ENCODE data around the gene C18orf63.
"Not testable (repeated sequence)": the region's sequence is repeated elsewhere in the genome, so short reads cannot be mapped to it uniquely, and the experiment has no call there.

The C18orf63 gene

DNA sequence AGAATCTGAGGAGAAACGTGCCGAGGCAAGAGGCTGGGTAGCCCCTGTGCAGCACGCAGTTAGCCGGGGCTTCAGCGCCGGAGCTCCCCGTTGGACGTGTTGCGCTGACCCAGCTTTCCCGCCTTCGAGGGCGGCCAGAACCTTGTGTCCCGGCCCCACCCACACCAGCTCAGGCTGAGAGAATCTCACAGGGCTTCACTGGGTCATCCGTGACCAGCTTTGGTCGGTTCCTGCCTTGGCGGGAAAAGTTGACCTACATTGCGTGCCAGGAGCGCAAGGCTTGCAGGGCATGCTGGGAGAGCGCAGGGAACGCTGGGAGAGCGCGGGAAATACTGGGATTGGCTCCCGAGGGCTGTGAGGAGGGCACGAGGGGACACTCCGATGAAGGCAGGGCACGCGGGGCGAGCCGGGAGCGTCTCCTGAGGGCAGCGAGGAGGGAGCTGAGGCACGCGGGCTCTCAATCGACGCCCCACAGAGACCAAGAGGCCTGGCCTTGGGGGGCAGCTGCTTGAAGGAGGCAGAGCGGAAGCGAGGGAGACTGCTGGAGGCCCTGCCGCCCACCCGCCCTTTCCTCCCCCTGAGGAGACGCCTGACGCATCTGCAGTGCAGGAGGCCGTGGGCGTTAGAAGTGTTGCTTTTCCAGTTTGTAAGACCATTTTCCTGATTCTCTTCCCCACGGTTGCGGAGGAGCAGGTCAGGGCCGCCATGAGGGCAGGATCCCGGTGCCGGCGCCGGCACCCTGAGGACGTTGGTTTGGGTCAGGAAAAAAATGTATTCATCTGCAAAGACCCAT lies at the start of gene C18orf63:
C18orf63 (plus strand) TSS at position 376 of the 793 bp plus-strand sequence. CDS start 2,027 bp downstream, outside the sequence.
- DNase-seq (ENCODE audit: low read depth): no peak

DNA sequence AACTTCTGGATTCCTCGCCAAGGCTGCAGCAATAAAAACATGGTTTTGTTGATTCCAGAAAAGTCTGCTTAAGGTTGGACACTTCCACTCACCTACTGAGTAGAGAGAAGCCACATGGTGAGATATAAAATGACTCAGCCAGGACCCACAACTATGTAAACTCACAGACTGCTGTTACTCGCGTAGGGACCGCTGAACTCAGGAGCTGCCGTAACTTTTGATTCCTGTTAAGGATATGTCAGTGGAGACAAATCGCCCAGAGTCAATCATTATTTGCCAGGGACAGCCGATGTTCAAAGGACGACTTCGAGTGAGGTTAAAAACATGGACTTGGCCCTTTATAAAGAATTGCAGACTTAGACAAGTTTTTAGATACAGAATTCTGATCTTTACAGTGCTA lies 49.5 kb upstream of the C18orf63 start:
- DNase-seq (ENCODE audit: low read depth): no peak

DNA sequence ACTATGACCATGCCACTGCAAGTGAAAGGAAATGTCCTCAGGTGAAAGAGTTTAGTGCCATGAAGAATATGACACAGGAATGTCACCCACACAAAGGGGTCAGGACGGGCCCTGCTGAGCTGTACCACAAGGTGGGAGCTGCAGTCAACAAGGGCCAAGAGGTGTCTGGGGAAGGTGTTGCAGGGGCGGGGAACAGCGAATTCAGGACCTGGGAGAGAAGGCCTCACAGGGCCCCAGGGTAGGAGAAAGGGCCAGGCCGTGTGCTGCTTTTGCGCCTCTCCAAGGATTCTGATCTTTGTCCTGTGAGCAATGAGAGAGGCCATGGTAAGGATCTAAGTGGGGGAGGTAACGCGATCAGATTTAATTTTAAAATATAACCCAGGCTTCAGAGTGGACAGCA lies 47.5 kb upstream of the C18orf63 start:
- DNase-seq (ENCODE audit: low read depth): no peak

- DNase-seq (ENCODE audit: low read depth): no peak
Measured at GRCh38 chr18:74268933-74269620, 46.6 kb upstream of the C18orf63 start.

- no peak for DNase-seq (ENCODE audit: low read depth)
Measured at GRCh38 chr18:74271635-74272034, 44.0 kb upstream of the C18orf63 start.

DNA sequence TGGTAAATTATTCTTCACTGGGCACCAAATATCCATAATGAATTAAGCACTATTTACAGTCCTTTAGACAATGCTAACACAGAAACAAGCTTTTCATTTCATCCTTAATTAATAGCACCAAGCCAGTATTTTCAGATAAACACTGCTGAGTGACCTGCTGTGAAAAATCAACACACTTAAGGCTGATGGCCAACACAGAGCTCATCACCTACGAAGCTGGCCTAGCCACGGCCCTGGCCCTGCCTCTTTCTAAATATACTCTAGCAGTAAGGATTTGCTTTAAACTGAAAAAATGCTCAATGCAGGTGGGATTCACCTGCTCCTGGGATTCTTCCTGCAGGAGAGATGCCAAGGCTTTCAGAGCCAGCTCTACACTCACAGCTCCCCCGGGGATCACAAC lies 42.2 kb upstream of the C18orf63 start:
- DNase-seq (ENCODE audit: low read depth): no peak

- DNase-seq (ENCODE audit: low read depth): no peak
Measured at GRCh38 chr18:74274700-74275099, 40.9 kb upstream of the C18orf63 start.

- DNase-seq (ENCODE audit: low read depth): no peak
Measured at GRCh38 chr18:74275736-74276135, 39.9 kb upstream of the C18orf63 start.

- no peak for DNase-seq (ENCODE audit: low read depth)
Measured at GRCh38 chr18:74276609-74277008, 39.0 kb upstream of the C18orf63 start.

DNA sequence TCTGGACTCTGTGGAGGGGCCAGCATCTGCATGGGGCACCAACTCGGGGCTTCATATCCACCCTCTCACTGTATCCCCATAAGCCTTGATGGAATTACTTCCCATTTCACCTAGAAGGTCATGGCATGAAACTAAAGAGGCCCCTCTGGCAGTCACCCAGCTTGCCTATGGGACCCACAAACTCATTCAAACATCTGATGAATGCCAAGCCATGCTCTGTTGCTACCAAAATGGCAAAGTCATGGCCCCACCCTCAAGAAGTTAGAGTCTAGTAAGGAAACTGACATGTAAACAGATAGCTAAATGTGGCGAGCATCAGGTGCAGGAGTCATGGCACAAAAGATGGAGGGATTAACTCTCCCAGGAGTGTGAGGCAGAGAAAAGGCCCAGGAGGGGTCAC lies 38.3 kb upstream of the C18orf63 start:
- DNase-seq (ENCODE audit: low read depth): no peak

DNA sequence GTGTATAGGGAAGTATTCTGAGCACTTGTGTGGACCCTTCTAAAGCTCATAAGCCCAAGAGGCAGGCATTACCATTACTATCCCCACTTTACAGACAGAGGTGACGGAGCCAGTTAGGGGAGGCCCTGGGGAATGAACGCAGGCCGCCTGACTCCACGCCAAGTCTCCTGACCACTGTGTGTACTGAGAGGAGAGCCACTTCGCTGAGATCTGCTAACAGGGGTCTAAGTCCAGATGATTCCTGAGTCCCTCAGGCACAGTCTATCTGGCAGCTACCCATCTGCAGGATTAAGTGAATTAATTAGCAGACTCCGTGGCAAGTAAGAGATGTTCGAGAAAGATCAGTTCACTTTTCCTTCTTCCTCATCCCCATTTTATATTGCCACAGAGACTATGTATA lies 37.6 kb upstream of the C18orf63 start:
- DNase-seq (ENCODE audit: low read depth): no peak

- no peak for DNase-seq (ENCODE audit: low read depth)
Measured at GRCh38 chr18:74278983-74279382, 36.7 kb upstream of the C18orf63 start.

DNA sequence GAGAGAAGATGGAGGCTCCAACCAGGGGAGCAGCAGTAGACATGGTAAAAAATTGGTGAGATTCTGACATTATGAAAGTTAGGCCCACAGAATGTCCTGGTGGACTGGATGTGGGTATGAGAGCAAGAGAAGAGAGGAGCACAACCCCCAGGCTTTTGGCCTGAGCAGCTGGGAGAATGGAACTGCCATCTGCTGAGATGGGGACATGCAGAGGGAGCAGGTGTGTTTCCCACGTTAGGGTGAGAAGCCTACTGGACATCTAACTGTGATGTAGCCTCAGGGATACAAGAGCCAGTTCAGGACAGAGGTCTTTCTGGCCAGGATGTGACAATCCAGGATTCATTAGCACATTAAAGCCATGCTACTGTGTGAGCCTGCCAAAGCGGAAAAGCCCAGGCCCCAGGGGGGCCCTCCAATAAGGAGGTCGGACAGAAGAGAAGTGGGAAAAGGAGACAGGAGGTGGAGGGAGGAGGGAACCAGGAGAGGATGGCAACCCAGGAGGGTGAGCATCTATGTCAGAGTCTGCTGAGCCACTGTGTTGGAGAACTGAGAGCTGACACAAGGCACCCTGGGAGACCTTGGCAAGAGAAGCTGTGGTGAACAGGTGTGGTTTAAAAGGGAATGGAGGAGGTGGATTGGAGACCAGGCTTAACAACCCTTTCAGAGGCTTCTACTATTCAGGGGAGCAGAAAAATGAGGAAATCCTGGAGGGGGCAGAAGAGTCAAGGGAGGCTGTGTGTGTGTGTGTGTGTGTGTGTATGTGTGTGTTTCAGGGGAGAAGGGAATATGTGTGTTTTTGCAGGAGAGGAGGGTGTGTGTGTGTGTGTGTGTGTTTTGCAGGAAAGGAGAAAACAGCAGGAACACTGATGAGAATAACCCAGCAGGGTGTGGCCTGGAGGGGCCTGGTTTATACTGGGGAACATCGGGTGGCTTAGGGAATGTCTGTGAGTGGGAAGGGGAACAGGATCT lies 34.3 kb upstream of the C18orf63 start:
- no peak for DNase-seq (ENCODE audit: low read depth)

DNA sequence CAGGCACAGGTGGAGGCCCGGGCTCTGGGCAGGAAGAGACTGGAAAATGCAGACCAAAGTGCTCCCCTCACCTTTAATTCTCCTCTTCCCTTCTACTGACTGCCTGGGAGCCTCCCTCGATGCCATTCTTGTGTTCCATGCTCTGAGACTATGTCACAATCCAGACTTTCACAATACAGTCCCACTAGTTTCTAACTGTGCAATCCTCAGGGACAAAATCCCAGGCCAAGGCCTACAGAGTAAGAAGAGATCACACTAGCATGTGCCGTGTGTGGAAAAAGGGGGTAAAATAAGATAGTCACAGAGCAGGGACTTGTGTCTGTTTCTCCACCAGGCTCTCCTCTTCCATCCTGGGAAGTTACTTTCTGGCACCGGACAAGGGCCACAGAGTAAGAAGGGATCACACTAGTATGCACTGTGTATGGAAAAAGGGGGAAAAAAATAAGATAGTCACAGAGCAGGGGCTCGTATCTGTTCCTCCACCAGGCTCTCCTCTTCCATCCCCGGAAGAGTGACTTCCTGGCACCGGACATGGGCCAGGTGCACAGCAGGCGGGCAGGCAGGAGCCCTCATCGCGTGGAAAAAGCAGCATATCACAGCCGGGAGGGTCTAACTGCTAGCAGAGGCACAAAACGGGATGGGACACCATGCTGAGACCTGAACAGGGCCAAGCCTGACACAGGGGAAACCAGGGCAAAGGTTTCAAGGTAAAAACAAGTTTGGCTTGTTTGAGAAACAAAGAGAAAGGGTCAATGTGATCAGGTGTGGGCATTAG lies 33.5 kb upstream of the C18orf63 start:
- no peak for DNase-seq (ENCODE audit: low read depth)

DNA sequence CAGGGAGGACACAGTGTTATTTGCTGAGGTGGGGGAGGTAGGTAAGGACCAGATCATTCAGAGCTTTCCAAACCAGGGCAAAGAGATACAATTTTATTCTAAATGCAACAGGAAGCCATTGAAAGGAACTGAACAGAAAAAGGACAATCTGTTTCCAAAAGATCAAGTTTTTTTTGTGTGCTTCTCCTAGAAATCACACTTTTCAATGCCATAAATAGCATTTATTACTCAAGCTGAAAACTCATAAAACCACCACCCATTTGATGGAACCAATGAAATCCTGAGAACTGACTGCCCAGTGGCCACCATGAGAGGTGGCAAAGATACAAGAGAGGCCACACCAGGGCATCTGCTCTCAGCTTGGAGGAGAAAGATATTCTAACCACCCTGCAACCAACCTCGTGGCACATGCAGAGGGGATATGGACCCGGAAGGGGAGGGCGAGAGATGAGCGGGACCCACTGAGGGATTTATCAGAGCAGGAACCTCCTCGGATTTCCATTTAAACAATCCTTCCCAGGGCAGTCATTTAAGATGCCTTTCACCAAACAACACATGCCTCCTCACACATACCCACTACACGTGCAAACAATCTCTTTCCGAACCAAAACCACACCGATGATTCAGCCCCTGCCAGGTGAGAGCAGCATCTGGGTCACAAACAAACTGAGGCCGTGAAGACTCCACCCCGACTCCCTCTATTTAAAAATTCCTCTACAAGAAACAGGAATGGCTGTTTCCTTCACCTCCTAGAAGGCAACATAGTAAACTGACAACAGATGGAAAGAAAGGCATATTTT lies 32.7 kb upstream of the C18orf63 start:
- no peak for DNase-seq (ENCODE audit: low read depth)

DNA sequence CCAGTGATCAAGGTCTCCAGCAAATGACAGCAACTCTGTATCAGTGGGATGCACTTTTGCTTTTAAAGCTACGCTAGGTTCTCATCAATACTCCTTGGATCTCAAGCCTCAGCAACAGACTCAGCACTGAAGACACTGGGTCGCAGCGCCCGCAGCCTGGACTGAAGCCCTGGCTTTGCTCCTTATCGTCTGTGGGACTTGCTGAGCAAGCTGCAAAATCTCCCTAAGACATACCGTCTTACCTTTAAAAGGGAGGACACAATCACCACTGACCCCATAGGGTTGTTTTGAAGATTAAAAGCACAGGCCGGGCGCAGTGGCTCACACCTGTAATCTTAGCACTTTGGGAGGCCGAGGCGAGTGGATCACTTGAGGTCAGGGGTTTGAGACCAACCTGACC lies 32.0 kb upstream of the C18orf63 start:
- DNase-seq (ENCODE audit: low read depth): no peak

DNA sequence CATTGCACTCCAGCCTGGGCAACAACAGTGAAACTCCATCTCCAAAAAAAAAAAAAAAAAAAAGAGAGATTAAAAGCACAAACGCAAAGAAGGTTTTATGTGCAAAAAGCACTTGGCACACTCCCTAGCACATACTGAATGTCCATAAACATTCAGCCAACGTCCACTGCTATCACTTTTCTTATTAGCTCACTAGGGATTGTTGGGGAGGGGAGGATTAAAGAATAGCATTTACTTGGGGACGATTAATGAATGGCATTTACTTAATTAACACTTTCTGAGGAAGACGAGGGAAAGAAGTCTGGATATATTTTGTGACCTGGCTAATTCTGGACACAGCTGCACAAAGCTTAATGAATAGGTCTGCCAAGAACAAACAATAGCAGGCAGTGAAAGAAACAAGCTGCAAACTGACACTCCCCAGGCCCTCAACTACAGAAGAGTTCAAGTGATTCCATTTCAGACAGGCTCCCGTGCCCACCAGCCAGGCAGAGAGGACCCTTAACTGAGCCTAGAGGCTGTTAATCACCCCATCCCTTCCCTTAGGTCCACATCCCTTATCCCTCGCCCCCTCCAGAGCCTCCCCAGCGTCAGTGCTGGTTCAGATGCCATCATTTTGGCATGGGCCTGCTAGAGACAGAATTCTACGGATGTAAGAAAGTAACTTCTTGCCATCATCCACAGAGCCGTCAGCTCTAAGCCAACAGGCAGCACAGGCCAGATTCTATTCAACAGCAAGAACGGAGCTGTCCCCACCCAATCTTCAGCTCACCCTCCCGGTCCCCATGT lies 31.3 kb upstream of the C18orf63 start:
- DNase-seq (ENCODE audit: low read depth): no peak

DNA sequence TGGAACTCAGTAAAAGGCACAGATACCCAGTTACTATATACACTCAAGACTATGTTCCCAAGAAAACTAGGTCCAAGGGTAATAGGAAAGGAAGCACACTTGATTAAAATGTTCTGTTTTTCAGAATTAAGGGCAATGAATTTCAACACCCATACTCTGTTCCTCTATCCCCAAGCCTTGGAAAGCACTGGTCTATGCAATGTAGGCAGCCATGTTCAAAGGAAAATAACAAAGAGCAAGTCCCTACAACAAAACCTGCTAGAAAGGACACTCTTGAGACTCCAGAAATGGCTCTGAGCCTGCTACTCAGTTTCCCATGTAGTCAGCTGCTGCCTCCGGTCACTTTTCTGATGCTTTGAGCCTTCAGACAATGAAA lies 30.7 kb upstream of the C18orf63 start:
- DNase-seq (ENCODE audit: low read depth): no peak

DNA sequence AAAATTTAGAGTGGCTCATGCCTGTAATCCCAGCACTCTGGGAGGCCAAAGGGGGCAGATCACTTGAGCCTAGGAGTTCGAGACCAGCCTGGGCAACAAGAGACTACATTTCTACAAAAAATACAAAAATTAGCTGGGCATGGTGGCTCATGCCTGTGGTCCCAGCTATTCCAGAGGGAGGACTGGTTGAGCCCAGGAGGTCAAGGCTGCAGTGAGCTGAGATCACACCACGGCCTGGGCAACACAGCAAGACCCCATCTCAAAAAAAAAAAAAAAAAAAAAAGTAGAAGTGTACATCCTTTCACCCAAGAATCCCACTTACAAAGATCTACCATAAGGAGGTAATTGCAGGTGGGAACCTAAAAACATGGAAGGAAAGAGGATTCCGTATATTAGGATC lies 30.1 kb upstream of the C18orf63 start:
- DNase-seq (ENCODE audit: low read depth): not testable (repeated sequence)

All from HS-5 (cell line).